Glomerular visceral epithelial cell (primary cell): Measurements from ENCODE around the gene PSPC1.
"Not testable (repeated sequence)": the region's sequence is repeated elsewhere in the genome, so short reads cannot be mapped to it uniquely, and the experiment has no call there.

ENCODE experiments used
- DNase-seq: peaks from one replicate; pipeline ENCODE4 v3.0.0-alpha.2; 2016; ENCODE audit errors: extremely low spot score

Gene PSPC1, protein sequence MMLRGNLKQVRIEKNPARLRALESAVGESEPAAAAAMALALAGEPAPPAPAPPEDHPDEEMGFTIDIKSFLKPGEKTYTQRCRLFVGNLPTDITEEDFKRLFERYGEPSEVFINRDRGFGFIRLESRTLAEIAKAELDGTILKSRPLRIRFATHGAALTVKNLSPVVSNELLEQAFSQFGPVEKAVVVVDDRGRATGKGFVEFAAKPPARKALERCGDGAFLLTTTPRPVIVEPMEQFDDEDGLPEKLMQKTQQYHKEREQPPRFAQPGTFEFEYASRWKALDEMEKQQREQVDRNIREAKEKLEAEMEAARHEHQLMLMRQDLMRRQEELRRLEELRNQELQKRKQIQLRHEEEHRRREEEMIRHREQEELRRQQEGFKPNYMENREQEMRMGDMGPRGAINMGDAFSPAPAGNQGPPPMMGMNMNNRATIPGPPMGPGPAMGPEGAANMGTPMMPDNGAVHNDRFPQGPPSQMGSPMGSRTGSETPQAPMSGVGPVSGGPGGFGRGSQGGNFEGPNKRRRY

DNA sequence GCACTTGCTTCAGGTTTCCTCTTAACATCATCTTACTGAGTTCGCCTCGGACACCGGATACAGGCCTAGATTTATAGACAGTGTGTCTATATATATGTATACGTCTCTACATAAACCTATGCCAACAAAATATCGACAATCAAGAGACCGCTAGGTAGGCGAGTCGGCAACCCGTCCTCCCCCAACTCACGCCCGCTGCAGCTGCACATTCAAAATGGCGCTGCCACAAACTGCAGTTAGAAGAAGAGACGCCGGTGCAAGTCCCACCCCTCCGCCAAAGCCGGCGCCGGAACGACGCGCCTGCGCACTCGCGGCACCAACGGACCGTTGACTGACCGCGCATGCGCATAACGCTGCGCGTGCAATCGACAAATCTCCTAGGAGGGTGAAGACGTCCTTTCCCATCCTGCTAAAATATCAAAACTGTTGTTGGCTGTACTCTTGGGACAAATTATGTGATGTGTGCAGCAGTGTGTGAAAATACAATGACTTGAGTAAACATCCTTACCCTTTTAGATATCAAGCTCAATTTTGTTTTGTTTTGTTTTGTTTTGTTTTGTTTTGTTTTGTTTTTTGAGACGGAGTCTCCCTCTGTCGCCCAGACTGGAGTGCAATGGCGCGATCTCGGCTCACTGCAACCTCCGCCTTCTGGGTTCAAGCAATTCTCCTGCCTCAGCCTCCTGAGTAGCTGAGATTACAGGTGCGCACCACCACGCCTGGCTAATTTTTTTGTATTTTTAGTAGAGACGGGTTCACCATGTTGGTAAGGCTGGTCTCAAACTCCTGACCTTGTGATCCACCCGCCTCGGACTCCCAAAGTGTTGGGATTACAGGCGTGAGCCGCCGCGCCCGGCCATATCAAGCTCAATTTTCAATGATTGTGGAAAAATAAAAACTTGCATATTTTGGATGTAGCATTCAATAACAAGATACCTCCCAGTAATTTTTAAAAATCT is at the start of gene PSPC1:
PSPC1 (minus strand) TSS at position 219 of the 956 bp plus-strand sequence; CDS start at position 31, 188 bp downstream.
- DNase-seq, result peak; percentile 96

GRCh38 chr13:19822673-19823072 is 39.9 kb upstream of the PSPC1 start:
- DNase-seq, result no peak

DNA sequence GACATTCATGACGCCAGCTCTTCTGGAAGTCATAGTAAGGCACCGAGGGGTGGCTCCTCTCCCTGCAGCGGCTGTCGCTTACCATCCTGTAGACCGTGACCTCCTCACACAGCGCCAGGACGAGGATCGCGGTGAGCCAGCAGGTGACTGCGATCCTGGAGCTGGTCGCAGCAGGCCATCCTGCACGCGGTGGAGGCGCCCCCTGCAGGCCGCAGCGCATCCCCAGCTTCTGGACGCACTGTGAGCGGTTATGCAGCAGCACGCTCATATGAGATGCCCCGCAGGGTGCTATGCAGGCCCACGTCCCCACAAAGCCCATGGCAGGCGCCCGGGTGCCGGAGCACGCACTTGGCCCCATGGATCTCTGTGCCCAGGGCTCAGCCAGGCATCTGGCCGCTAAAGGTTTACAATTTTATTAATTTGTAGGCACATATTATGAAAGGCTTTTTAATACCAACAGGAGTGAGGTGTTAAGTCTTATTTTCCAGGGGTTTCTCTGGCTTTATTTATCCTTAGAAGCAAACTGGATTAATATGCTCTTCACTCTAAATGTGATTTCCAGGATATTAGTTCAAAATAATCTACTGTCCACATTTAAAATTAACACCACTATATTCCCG is 35.6 kb upstream of the PSPC1 start:
- peak; percentile 11 for DNase-seq

DNA sequence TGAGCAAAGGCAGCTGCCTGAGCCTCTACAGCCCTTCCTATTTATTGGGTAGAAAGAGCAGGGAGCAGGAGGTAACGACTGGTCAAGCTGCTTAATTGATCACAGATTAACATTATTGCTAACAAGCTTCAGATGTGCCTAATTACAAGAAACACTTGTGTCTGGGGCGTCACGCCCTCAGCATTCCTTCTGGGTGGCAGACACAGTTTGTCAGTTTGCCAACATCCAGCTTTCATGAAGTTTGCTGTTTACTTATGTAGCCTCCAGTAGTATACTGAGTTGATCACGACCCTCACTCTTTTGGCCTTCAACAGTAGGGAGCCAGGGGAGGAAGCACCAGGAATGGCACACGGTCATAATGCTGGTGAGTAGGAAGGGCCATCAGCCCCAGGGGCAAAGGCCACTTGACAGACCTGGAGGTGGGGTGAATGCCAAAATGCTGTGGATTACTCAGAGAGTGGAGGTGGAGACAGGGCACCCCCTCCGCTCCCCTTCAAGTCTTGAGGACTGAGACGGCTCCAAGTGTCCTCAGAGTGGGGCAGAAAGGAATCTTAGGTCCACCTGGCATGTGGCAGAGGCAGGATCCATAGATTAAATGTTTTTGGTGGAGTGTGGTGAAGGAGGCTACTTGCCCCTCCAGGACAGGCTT is 34.9 kb upstream of the PSPC1 start:
- DNase-seq, result no peak

DNA sequence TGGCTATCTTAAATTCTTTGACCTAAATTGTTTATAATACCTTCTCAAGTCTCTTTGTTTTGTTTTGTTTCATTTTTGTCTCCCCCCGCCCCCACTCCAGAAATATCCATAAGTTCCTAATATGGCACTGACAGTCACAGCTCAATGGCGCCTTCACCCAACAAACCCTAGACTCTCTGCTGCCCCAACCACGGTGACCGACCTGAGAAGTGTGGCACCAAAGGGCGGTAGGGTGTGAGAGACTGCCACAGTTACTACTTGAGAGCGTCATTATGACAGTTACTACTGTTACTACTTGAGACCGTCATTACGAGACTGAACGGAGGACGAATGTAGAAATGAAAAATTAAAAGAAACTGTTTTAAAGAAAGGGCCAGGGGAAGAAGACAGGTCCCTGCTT is 34.4 kb upstream of the PSPC1 start:
- no peak for DNase-seq

GRCh38 chr13:19815842-19816241 is 33.1 kb upstream of the PSPC1 start:
- not testable (repeated sequence) for DNase-seq

GRCh38 chr13:19810996-19811881 is 28.5 kb upstream of the PSPC1 start:
- no peak for DNase-seq

GRCh38 chr13:19810151-19810550 is 27.4 kb upstream of the PSPC1 start:
- DNase-seq, result no peak

GRCh38 chr13:19805765-19806164 is 23.0 kb upstream of the PSPC1 start:
- no peak for DNase-seq

DNA sequence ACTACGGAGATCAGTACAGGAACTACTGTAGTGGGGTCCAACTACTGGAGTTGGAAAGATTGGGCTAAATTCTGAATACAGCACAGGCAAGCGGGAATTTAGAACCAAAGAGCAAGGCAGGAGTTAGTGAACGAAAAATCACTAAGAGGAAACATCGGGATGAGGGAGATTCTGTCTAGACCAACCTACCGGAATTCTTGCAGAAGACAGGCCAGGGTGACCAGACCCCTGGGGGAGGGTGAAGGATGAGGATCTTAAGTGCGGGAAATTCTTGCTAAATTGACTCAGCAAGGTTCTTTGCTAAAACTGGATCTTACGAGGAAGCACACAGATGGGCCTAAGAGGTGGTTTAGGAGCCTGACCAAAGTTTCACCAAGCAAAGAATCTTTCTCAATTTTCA is 13.2 kb upstream of the PSPC1 start:
- DNase-seq, result no peak

- DNase-seq, result no peak
Observed at GRCh38 chr13:19794631-19795030, 11.9 kb upstream of the PSPC1 start.

DNA sequence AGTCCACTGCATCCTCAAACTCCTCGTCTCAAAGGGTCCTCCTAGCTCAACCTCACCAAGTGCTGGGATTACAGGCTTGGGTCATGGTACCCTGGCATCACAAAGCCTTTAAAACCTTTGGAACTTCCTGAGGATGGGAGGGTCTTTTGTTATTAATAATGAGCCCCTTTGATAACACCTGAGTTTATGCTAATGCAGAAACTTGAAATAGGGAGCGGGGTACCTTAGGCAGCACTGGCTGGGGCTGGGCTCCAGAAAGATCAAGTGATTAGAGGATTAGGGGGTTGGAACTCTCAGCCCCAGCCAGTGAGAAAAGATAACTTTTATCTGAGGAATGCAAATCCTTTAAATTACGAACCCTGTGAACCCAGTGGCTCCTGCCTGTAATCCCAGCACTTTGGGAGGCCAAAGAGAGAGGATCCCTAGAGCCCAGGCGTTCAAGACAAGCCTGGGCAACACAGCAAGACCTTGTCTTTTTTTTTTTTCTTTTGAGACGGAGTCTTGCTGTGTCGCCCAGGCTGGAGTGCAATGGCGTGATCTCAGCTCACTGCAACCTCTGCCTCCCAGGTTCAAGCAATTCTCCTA is 9.3 kb upstream of the PSPC1 start:
- DNase-seq, result no peak

GRCh38 chr13:19782049-19782726 is 557 bp downstream of the PSPC1 start:
- DNase-seq, result peak; percentile 33

- peak; percentile 13 for DNase-seq
Observed at GRCh38 chr13:19781526-19781925, 1.2 kb downstream of the PSPC1 start.

DNA sequence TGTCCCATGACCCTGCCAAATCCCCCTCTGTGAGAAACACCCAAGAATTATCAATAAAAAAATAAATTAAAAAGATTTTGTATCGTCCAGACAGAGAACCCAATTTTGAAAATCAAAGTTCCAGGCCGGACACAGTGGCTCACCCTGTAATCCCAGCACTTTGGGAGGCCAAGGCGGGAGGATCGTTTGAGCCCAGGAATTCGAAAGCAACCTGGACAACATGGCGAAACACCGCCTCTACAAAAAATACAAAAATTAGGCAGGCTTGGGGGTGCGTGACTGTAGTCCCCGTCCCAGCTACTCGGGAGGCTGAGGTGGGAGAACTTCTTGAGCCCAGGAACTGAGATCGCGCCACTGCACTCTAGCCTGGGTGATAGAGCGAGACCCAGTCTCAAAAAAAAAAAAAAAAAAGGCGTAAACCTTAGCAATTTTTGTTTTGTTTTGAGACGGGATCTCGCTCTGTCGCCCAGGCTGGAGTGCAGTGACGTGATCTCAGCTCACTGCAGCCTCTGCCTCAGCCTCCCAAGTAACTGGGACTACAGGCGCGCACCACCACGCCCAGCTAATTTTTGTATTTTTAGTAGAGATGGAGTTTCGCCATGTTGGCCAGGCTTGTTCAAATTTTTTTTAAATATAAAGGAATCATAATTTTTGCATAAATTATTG is 1.9 kb downstream of the PSPC1 start:
- DNase-seq, result not testable (repeated sequence)

DNA sequence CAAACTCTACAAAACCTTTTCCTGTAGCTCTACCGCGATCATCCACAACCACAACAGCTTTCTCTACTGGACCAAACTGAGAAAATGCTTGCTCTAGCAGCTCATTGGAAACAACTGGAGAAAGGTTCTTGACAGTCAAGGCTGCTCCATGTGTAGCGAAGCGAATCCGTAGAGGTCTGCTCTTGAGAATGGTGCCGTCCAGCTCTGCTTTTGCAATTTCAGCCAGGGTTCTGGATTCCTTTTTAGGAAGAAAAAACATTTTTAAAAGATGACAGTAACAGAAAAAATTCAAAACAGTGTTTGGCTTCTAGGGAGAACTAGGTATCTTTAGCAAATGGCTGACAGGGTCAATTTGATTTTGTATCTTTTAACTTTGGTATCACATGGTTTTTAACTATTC is 10.4 kb downstream of the PSPC1 start:
- peak; percentile 13 for DNase-seq

GRCh38 chr13:19769854-19770253 is 12.9 kb downstream of the PSPC1 start:
- DNase-seq, result no peak

GRCh38 chr13:19767966-19768365 is 14.8 kb downstream of the PSPC1 start:
- no peak for DNase-seq

- no peak for DNase-seq
Observed at GRCh38 chr13:19766591-19766990, 16.2 kb downstream of the PSPC1 start.
